Measurements from ENCODE around the gene AMOTL2.

The AMOTL2 gene

DNA sequence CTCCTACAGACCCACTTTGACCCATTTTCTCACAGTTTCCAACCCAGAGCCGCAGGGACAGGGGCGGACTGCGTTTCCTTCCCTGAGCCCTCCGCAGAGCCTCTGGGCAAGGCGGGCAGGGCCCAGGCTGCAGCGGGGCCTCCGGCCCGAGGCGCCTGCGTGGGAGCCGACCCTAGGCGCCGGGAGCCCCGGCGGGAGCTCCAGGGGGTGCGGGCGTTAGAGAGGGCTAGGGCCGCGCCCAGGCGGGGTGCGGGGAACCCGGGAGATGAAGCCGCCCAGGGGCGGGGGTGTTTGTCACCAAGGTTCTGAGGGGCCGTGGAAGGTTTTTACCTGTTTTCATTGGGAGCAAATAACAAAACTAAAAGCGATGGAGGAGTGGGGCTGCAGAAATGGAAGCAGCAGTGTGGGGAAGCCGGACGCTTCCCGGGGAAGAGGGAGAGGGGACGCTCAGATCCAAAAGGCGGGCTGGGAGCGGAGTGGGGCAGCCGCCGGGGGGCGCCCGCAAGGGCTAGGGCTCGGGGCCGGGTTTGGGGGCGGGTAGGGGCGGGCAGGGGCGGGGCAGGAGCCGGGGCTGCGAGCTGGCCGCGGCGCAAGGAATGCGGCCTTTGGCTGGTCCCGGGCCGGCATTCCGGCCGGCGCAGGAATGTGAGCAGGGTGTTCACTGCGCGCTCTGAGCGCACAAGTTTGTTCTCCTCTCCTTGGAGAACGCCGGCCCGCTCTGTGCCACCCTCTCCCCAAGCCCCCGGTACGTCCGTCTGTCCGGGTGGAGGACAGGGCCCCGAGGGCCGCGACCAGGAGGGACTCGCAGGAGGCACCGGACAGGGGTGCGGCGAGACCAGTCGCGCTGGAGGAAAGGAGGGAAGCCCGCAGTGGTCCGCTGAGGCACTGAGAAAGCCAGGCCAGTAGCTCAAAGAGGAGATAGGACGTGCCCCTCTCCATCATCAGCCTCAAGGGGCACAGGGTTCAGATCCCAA lies 61.1 kb downstream of the AMOTL2 start:
- DNase-seq = peak; percentile 86

DNA sequence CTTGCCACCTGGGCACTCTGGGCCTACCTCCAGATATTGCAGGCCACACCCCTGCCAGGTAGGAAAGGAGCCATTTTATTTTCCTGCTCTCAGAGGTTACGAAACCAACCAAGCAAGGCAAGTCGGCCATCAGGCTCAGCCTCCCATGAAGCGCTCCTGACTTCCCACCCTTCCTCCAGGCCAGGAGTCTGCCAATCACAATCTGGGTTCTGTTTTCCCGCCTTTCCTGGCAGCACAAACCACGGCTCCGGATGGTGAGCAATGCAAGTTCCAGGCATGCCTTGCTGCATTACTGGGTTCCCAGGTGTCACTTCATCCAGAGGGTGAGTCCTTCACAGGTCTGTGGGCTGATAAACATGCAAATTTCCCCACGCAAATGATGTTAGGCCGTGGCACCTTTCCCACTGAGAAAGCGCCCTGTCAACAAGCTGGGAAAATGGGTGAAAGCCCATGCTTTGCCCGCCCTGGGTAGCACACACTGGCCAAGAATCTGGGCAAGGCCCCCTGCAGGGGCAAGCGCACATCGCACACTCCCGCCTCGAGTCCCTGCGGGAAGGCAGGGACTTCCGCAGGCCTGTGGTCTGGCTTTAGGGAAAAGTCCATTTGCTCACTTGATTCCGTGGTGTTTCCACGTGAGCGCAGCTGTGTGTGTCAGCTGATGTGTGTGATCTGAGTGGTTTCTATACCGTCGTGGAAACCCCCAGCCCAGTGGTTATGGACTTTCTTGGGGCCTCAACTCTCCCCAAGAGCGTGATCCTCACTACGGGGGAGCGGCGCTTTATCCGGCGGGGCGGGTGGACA lies 62.0 kb downstream of the AMOTL2 start:
- no peak for DNase-seq

DNA sequence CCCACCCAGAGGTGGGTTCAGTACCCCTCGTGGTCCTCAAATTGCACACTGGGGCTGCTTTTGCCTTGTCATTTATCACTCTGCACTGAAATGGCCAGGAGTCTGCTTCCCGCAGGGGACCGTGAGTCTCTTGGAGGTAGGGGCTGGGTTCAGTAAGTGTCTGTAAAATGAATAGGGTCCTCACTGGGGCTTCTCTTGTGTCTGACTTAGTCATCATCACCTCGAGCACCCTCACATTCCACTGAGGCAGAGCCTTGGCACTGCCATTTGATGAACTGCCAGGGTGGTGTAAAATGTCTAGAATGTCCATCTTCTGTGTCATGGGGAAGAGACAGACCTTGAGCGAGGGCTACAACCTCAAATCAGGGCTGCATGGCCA lies 62.6 kb downstream of the AMOTL2 start:
- no peak for DNase-seq

DNA sequence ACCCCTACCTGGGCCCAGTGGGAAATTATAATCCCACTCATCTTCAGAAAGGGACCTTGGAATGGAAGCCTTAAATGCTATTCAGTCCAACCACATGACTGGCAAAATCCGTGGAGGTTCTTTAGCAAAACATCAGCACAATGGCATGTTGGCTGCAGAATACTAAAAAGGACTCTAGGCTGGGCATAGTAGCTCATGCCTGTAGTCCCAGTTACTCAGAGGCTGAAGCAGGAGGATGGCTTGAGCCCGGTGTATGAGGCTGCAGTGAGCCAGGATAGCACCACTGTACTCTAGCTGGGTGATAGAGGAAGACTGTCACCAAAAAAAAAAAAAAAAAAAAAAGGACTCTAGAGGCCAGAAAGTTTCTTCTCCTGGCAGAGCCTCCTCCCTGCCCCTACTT lies 63.0 kb downstream of the AMOTL2 start:
- DNase-seq = no peak

DNA sequence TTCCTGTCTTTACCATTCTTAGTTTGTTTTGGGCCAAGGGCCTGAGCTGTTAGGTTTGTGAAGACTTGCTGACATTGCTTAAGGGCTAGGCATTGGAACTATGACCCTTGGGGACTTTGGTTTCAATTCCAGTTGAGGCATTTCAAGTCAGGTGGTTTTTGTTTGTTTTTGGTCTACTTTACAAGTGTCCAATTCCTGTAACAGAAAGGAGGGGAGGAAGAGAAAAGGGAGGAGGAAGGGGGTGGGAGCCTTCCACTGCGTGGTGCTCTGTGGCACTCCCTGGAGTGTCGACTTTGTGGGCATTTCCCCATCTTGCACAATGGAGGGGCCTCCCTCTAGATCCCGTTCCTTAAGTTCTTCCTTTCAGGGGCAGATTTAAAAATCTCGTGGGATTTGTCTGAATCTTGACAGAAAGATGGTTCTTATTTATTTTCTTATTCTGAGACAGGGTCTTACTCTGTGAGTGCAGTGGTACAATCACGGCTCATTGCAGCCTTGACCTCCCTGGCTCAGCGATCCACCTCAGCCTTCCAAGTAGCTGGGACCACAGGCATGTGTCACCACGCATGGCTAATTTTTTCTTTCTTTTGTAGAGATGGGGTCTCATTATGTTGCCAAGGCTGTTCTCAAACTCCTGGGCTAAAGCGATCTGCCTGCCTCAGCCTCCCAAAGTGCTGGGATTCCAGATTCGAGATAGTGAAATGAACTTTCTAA lies 64.1 kb downstream of the AMOTL2 start:
- no peak for DNase-seq

DNA sequence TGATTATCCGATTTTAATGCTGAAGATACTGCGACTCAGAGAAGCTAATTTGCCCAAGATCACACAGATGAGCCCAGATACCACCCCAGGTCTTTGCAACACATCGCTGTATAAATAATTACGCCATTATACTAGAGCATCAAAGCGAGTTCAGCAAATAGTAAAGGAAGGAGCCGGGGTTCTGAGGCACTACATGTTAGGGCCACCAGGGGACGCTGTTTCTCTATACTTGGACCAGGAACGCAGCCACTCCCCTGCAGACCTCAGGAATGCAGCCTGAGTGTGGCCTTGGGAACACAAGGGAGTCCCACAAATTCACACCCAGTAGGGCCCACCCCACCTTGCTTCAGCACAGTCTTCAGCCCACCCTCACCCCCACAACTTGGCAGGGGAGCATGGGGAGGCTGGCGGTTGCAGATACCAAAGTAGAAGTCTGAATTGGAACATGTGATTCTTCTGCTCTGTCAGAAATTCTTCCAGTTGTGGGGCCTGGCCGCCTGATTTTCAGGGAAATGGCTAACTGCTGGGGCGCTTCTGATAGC lies 65.8 kb downstream of the AMOTL2 start:
- DNase-seq = peak; percentile 89

DNA sequence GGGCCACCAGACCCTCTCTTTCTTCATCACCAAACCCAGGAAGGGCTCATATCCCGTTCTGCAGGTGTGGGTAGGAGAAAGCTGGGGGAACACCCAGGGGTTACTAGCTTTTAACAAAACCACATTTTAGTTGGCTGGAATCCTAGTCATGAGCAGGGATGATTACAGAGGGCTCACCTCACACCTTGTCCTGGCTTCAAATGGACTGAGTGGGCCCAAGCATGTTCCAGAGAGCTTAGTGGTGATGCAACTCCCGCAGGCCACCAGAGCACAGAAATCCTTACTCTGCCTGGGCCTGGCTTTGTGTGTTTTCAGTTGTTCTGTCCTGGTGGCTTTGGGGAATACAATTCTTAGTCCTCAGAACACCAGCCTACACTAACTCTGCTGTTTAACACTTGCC lies 66.8 kb downstream of the AMOTL2 start:
- no peak for DNase-seq

DNA sequence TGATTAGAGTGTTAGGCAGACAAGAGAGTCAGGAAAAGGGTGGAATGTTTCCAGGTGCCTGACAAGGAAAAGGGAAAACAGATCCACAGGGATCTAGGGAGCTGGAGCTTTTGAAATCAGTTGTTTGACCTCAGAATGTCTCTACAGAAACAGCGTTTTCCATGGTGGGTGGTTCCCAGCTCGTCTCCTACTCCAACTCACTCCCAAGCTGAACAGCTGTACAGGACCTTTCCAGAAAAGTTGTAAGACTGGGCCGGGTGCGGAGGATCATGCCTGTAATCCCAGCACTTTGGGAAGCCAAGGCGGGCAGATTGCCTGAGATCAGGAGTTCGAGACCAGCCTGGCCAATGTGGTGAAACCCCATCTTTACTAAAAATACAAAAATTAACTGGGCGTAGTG lies 67.9 kb downstream of the AMOTL2 start:
- DNase-seq = no peak
